Activated naive CD4-positive, alpha-beta T cell (primary cell): ENCODE results near the gene PARP3.
"Not testable (repeated sequence)": the region's sequence is repeated elsewhere in the genome, so short reads cannot be mapped to it uniquely, and the experiment has no call there.

Experiments
- DNase-seq, 4 experiments: peaks; one replicate each; lab custom pipeline; 2025; lab: John Stamatoyannopoulos, UW

The PARP3 gene

DNA sequence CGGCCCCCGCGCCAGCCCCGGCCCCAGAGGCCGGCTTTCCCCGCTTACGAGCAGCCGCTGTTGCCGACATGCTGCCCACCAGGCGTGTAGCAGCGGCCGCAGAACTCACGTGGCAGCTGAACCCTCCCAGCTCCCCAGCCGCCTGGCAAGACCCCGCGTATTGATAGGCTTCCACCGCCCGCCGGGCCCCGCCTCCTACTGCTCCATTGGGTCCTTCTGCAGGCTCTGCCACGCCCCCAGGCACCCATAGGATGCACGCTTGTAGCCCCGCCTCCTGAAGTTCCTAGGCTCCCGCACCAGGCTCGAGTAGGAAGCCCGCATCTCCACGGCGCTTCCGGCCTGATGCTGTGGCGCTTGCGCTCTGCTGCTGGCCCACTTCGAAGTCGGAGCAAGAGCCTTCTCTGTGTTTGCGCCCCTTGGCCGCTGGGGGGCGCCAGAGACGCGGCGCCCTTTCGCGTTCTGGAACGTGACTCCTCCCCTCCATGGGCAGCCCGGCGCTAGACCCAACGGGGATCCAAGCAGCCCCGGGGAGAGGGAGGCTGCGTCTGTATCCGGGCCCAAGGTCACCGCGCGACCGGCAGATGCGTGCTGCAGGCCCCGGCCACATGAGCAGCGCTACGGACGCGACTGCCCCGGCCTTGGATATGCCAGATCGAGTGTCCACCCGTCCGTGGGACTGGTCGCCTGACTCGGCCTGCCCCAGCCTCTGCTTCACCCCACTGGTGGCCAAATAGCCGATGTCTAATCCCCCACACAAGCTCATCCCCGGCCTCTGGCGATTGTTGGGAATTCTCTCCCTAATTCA is at the start of gene PARP3, which contains the start of gene RRP9:
Gene PARP3, plus strand, starts transcription at position 566 of the 805 bp plus-strand sequence. CDS start 993 bp downstream, outside the sequence.
Gene RRP9, minus strand, starts transcription at position 107 of the 805 bp plus-strand sequence. Its CDS starts 37 bp downstream, at position 70.
- DNase-seq, result peak; percentile 96 to 98 (median 98)

GRCh38 chr3:51894391-51894790 is 47.8 kb upstream of the PARP3 start:
- no peak for DNase-seq

- no peak for DNase-seq
These were observed 47.2 kb upstream of the PARP3 start for GRCh38 chr3:51894939-51895338.

GRCh38 chr3:51896607-51897305 is 45.4 kb upstream of the PARP3 start:
- DNase-seq, result no peak

GRCh38 chr3:51897391-51897790 is 44.8 kb upstream of the PARP3 start:
- DNase-seq, result no peak

DNA sequence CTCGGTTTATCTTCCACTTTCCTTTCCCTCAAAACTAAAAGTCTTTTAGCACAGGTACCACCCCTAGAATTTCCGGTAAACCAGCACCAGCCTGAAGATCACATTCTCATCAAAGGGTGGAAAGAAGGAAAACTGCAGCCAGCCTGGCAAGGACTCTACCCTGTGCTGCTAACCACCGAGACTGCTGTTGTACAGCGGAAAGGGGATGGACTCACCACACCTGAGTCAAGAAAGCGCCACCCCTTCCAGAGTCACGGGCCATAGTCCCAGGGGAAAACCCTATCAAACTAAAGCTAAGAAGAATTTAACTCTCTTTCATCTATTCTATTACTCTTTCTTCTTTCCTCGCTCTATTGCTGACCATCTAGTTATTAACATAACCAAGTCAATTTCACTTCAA is 42.1 kb upstream of the PARP3 start:
- not testable (repeated sequence) for DNase-seq

DNA sequence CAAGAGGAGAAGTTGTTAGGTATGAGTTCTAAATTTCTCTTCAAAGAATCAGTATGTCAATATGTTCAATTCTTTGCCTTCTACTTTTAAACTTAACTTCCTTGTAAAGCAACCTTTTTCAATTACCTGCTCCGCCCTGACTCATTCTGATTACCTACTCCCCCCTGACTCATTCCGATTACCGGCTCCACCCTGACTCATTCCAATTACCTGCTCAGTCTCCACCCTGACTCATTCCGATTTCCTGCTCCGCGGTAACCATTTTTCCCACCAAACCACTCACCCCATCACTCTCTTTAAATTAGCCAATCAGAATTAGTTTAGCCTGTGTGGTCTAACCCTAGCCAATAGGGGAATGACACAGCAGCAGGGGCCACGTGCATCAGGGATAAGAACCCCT is 39.8 kb upstream of the PARP3 start:
- not testable (repeated sequence) for DNase-seq

- no peak for DNase-seq
These were observed 37.9 kb upstream of the PARP3 start for GRCh38 chr3:51904034-51904823.

DNA sequence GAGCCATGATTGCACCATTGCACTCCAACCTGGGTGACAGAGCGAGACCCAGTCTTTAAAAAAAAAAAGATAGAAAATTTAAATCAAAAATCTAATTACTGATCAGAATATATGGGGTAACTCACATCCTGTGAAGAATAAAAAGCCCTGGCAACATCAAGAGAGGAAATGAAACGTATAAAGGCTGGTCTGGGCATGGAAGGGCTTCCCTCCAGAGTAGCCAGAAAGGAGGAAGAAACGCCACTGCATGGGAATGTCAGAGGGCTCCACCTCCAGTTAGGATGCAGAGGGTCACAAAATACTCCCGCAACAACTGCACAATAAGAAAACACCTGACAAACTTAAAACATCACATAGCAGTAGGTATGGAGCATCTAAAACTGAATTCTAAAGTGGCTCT is 34.1 kb upstream of the PARP3 start:
- DNase-seq, result no peak

GRCh38 chr3:51916418-51916817 is 25.7 kb upstream of the PARP3 start:
- no peak for DNase-seq

- DNase-seq, result no peak
These were observed 21.0 kb upstream of the PARP3 start for GRCh38 chr3:51921081-51921578.

- DNase-seq, result no peak
These were observed 14.8 kb upstream of the PARP3 start for GRCh38 chr3:51927061-51927977.

GRCh38 chr3:51928438-51928837 is 13.7 kb upstream of the PARP3 start:
- no peak for DNase-seq

DNA sequence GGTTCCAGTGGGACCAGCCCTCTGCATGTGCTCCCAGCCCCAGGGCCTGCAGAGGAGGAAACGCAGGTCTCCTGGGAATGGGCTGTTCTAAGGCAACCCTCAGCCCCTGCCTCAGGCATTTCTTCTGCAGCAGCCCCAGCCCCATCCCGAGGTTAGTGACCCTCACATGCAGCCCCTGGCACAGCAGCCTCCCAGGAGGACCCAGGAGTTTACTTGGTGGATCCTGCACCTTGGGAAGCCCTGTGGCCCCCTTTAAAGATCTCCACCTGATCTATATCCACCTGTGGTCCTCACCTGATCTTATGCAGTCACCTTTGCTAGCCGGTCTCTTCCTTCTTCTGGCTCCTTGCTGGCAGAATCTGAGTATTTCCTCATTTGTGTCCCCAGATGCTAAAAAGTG is 13.2 kb upstream of the PARP3 start:
- DNase-seq, result not testable (repeated sequence)

GRCh38 chr3:51929420-51930003 is 12.7 kb upstream of the PARP3 start:
- no peak for DNase-seq

GRCh38 chr3:51930439-51930838 is 11.7 kb upstream of the PARP3 start:
- DNase-seq, result no peak

DNA sequence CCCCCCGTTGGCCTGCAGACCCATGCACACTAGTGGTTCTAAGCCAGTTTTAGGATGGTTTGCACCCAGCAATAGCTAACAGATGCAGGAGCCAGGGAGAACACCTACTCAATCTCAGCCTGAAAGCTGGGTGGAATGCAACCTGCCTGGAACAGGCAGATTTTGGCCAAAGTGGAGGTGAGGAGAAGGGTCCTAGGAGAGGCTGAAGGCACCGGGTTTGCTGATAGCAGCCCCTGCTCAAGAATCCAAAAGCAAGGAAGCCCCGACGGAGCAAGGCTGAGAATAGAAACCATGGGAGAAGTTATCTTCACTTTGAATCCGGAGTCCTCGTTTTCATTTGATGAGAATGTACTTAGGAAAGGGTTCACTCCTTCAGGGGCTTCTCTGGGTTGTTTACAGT is 10.4 kb upstream of the PARP3 start:
- no peak for DNase-seq

- no peak for DNase-seq
These were observed 9.4 kb upstream of the PARP3 start for GRCh38 chr3:51932471-51933370.

GRCh38 chr3:51933471-51934138 is 8.6 kb upstream of the PARP3 start:
- DNase-seq, result no peak
